ENCODE results near the gene SMIM11. TPM values are rescaled to one million over a fixed set of nuclear protein-coding genes. Genes with fewer than 3 reads are reported as not detected.

Gene SMIM11
- total and polyA plus RNA-seq, 2 of the 8 experiments (the other 6 are each of a cell fraction or from before 2014, with no cell fraction given) = 1.0 to 3.2 TPM

DNA sequence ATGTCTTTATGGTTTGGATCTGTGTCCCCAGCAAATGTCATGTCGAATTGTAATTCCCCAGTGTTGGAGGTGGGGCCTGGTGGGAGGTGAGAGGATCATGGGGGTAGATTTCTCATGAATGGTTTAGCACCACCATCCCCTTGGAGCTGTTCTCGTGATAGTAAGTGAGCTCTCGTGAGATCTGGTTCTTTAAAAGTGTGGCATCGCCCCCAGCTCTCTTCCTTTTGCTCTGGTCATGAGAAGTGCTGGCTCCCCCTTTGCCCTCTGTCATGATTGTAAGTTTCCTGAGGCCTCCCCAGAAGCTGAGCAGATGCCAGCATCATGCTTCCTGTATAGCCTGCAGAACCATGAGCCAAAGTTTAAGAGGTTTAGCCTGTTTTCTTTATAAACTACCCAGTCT, 22.8 kb upstream of the SMIM11 start:
- FAIRE-seq = no peak

More for the DNA sequence above, 22.8 kb upstream of the SMIM11 start:
- POLR2A ChIA-PET (ENCODE audit: partially characterized antibody) = no interaction called here
- H3K4ac ChIP-seq (replicated peaks; ENCODE audit: insufficient read length, low read depth, low read length) = no peak overlapping the region
- H4K91ac ChIP-seq (replicated peaks; ENCODE audit: insufficient read length, low read length) = no peak overlapping the region
- no peaks in the 10 kb centered on the region for H3K36me3 ChIP-seq (ENCODE audit: control insufficient read depth in 2 of 4, insufficient read depth in 4 of 4, low read length in 3 of 4)
- no peak overlapping the region for H3K18ac ChIP-seq (ENCODE audit: extremely low read depth, low read length)
- no peak overlapping the region for H4K5ac ChIP-seq (ENCODE audit: insufficient read length, low read depth, low read length)
- H3K27ac ChIP-seq (ENCODE audit: low read depth, low read length) = no peak overlapping the region
- WGBS, 2 experiments (ENCODE audit: extremely low coverage in 1 of 2, insufficient coverage in 1 of 2, insufficient read length in 1 of 2, insufficient replicate concordance in 2 of 2, low coverage in 1 of 2, low lambda C conversion rate in 2 of 2, missing lambda C conversion rate in 1 of 2) = 91% methylated on average over 4 of the region's 4 CpGs; no CpG with 5 or more reads in 1 of the 2 experiments
- no peak for DNase-seq (ENCODE audit: low read depth in 1 of 2, low spot score in 2 of 2)
- no peak overlapping the region for H3K56ac ChIP-seq (replicated peaks; ENCODE audit: insufficient read length, low read depth, low read length)
- no peaks in the 10 kb centered on the region for H4K20me1 ChIP-seq (replicated peaks in 1 of 2; ENCODE audit: control insufficient read depth in 1 of 2, insufficient read depth in 2 of 2, low read length in 2 of 2)
- H3K4me1 ChIP-seq (replicated peaks in 1 of 4; ENCODE audit: control insufficient read depth in 3 of 4, insufficient read depth in 4 of 4, low read length in 3 of 4) = no peaks in the 10 kb centered on the region; a peak in 1 of 7 replicates
- no peak overlapping the region for H2BK5ac ChIP-seq (ENCODE audit: low read depth, low read length)
- CTCF ChIA-PET (ENCODE audit: partially characterized antibody) = interaction anchor here (1.1 to 10.4 kb wide), 5 partner anchors 10 to 459 kb away, joined by 3 to 119 read pairs (median 3); no protein-coding TSS in a partner anchor
- H3K79me2 ChIP-seq (ENCODE audit: control insufficient read depth in 1 of 2, insufficient read depth in 2 of 2, low read length in 2 of 2) = no peaks in the 10 kb centered on the region
- H3K9ac ChIP-seq (replicated peaks in 1 of 4; ENCODE audit: extremely low read depth in 1 of 4, low read depth in 3 of 4, low read length in 3 of 4) = no peak overlapping the region
- no peak for TF ChIP-seq YY1 (IDR thresholded peaks at IDR 0.05; ENCODE audit: low read depth, low read length)
- TF ChIP-seq, protein P1, sequence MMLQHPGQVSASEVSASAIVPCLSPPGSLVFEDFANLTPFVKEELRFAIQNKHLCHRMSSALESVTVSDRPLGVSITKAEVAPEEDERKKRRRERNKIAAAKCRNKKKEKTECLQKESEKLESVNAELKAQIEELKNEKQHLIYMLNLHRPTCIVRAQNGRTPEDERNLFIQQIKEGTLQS (IDR thresholded peaks at IDR 0.05; ENCODE audit: insufficient read depth, low read depth, low read length) = no peak
- H2BK20ac ChIP-seq (ENCODE audit: low read length) = no peak overlapping the region
- H2AK5ac ChIP-seq (ENCODE audit: low read depth, low read length) = no peak overlapping the region
- H2AFZ ChIP-seq (ENCODE audit: low read length) = no peak overlapping the region
- H3K79me1 ChIP-seq (ENCODE audit: low read depth, low read length) = no peaks in the 10 kb centered on the region
- H3K4me3 ChIP-seq (ENCODE audit: extremely low read depth in 1 of 4, insufficient read depth in 2 of 4, low read depth in 3 of 4, low read length in 4 of 4) = no peak overlapping the region
- H4K8ac ChIP-seq (ENCODE audit: extremely low read depth, insufficient read depth, low read length) = no peak overlapping the region
- no peaks in the 10 kb centered on the region; a peak in 1 of 7 replicates for H3K27me3 ChIP-seq (replicated peaks in 1 of 4; ENCODE audit: control insufficient read depth in 3 of 4, extremely low read depth in 1 of 4, insufficient read depth in 3 of 4, low read length in 3 of 4)
- no peak overlapping the region for H3K14ac ChIP-seq (ENCODE audit: insufficient read length)
- H3K23ac ChIP-seq (ENCODE audit: insufficient read length) = no peak overlapping the region
- H3K23me2 ChIP-seq (ENCODE audit: low read depth, low read length) = no peaks in the 10 kb centered on the region
- no peak overlapping the region for H2BK12ac ChIP-seq (ENCODE audit: low read depth, low read length)
- H3K9me3 ChIP-seq (ENCODE audit: insufficient read depth in 2 of 2, low read depth in 1 of 2, low read length in 1 of 2) = no peaks in the 10 kb centered on the region
- no peak overlapping the region for H2BK120ac ChIP-seq (replicated peaks; ENCODE audit: low read depth, low read length)
- no peak overlapping the region for H2BK15ac ChIP-seq (ENCODE audit: low read length)
- H3K4me2 ChIP-seq (ENCODE audit: insufficient read depth in 1 of 2, low read depth in 2 of 2, low read length in 2 of 2) = no peak overlapping the region

Measured in H1 (cell line).